ENCODE results near the gene SEC24B. TPM values are rescaled to one million over a fixed set of nuclear protein-coding genes. Genes with fewer than 3 reads are reported as not detected.
A peak's percentile ranks its signal among the peaks of the same experiment; 100 is the strongest.
"Not testable (repeated sequence)": the region's sequence is repeated elsewhere in the genome, so short reads cannot be mapped to it uniquely, and the experiment has no call there.

Gene SEC24B
- total RNA-seq, 2 donors from 2014 or later: 42.5 to 48.6 TPM

GRCh38 chr4:109554971-109555370 lies 121.4 kb downstream of the SEC24B start:
- Mint-ChIP-seq H3K4me1 (peaks cover 3% of the 10 kb centered on the region), H3K36me3 (ENCODE audit: low read depth) (peaks cover 19% of the 10 kb centered on the region), H3K27me3 (ENCODE audit: insufficient read depth) (peaks cover 11% of the 10 kb centered on the region), H3K9me3 (peaks cover 13% of the 10 kb centered on the region), H3K27ac (no peak overlapping the region), H3K4me3 (no peak overlapping the region)
- no peaks in the 10 kb centered on the region for H3K4me1 ChIP-seq (ENCODE audit: control insufficient read depth, insufficient read depth, low read length)
- peaks cover 22% of the 10 kb centered on the region for H3K27me3 ChIP-seq (ENCODE audit: control insufficient read depth, insufficient read depth, low read length, poor library complexity, severe bottlenecking)
- H3K4me3 ChIP-seq (ENCODE audit: low read length): no peak overlapping the region
- no peaks in the 10 kb centered on the region for H3K36me3 ChIP-seq (ENCODE audit: control insufficient read depth, insufficient read depth, low read length)
- no peak overlapping the region for H3K9ac ChIP-seq (ENCODE audit: extremely low read depth, low read length, poor library complexity, severe bottlenecking)
- peaks cover 7% of the 10 kb centered on the region for H3K9me3 ChIP-seq (ENCODE audit: control insufficient read depth, low read length)
- TF ChIP-seq CTCF (conservative IDR thresholded peaks at IDR 0.05): no peak
- no peak for DNase-seq
- WGBS, 2 experiments (ENCODE audit: insufficient coverage in 1 of 2, insufficient read length in 1 of 2): 86 to 87% methylated on average over 2 to 3 of the region's 3 CpGs
- H3K27ac ChIP-seq (ENCODE audit: low read depth, low read length): no peak overlapping the region

GRCh38 chr4:109557433-109557832 lies 123.8 kb downstream of the SEC24B start:
- peaks cover 7% of the 10 kb centered on the region for H3K9me3 ChIP-seq (ENCODE audit: control insufficient read depth, low read length)
- Mint-ChIP-seq H3K9me3 (peaks cover 13% of the 10 kb centered on the region), H3K36me3 (ENCODE audit: low read depth) (peaks cover 19% of the 10 kb centered on the region), H3K4me1 (peaks cover 8% of the 10 kb centered on the region), H3K27me3 (ENCODE audit: insufficient read depth) (peaks cover 30% of the 10 kb centered on the region), H3K27ac (no peak overlapping the region), H3K4me3 (no peak overlapping the region)
- H3K9ac ChIP-seq (ENCODE audit: extremely low read depth, low read length, poor library complexity, severe bottlenecking): no peak overlapping the region
- no peak for TF ChIP-seq CTCF (conservative IDR thresholded peaks at IDR 0.05)
- no peaks in the 10 kb centered on the region for H3K36me3 ChIP-seq (ENCODE audit: control insufficient read depth, insufficient read depth, low read length)
- H3K27me3 ChIP-seq (ENCODE audit: control insufficient read depth, insufficient read depth, low read length, poor library complexity, severe bottlenecking): peaks cover 46% of the 10 kb centered on the region
- no peak overlapping the region for H3K4me3 ChIP-seq (ENCODE audit: low read length)
- WGBS, 2 experiments (ENCODE audit: insufficient coverage in 1 of 2, insufficient read length in 1 of 2): 97% methylated on average over 19 to 28 of the region's 28 CpGs
- no peaks in the 10 kb centered on the region for H3K4me1 ChIP-seq (ENCODE audit: control insufficient read depth, insufficient read depth, low read length)
- no peak overlapping the region for H3K27ac ChIP-seq (ENCODE audit: low read depth, low read length)
- DNase-seq: no peak

GRCh38 chr4:109558095-109558494 lies 124.5 kb downstream of the SEC24B start:
- H3K9ac ChIP-seq (ENCODE audit: extremely low read depth, low read length, poor library complexity, severe bottlenecking): not testable (repeated sequence)

GRCh38 chr4:109559625-109559982 lies 126.0 kb downstream of the SEC24B start:
- peak overlapping the region; percentile 30 for H3K9ac ChIP-seq (ENCODE audit: extremely low read depth, low read length, poor library complexity, severe bottlenecking)
- H3K4me3 ChIP-seq (ENCODE audit: low read length): peak overlapping the region; percentile 80
- peaks cover 19% of the 10 kb centered on the region for H3K36me3 Mint-ChIP-seq (ENCODE audit: low read depth)
- H3K4me3 Mint-ChIP-seq: peak overlapping the region; percentile 62
- H3K9me3 Mint-ChIP-seq: peaks cover 13% of the 10 kb centered on the region
- peak overlapping the region; percentile 81 for H3K27ac Mint-ChIP-seq
- H3K9me3 ChIP-seq (ENCODE audit: control insufficient read depth, low read length): peaks cover 7% of the 10 kb centered on the region
- peak; percentile 86 for DNase-seq
- no peaks in the 10 kb centered on the region for H3K4me1 ChIP-seq (ENCODE audit: control insufficient read depth, insufficient read depth, low read length)
- WGBS, 2 experiments (ENCODE audit: insufficient coverage in 1 of 2, insufficient read length in 1 of 2): 3 to 10% methylated on average over 2 to 27 of the region's 27 CpGs
- no peak for TF ChIP-seq CTCF (conservative IDR thresholded peaks at IDR 0.05)
- H3K27me3 ChIP-seq (ENCODE audit: control insufficient read depth, insufficient read depth, low read length, poor library complexity, severe bottlenecking): peaks cover 68% of the 10 kb centered on the region
- H3K27me3 Mint-ChIP-seq (ENCODE audit: insufficient read depth): peaks cover 52% of the 10 kb centered on the region
- no peak overlapping the region for H3K27ac ChIP-seq (ENCODE audit: low read depth, low read length)
- H3K36me3 ChIP-seq (ENCODE audit: control insufficient read depth, insufficient read depth, low read length): no peaks in the 10 kb centered on the region
- peaks cover 8% of the 10 kb centered on the region for H3K4me1 Mint-ChIP-seq

More at GRCh38 chr4:109558095-109558494, 124.5 kb downstream of the SEC24B start:
- not testable (repeated sequence) for H3K27ac ChIP-seq (ENCODE audit: low read depth, low read length); H3K4me1 ChIP-seq (ENCODE audit: control insufficient read depth, insufficient read depth, low read length); H3K9me3 ChIP-seq (ENCODE audit: control insufficient read depth, low read length); H3K27ac Mint-ChIP-seq; H3K36me3 ChIP-seq (ENCODE audit: control insufficient read depth, insufficient read depth, low read length); H3K4me1 Mint-ChIP-seq; H3K4me3 ChIP-seq (ENCODE audit: low read length); H3K4me3 Mint-ChIP-seq
- H3K9me3 Mint-ChIP-seq: peaks cover 13% of the 10 kb centered on the region
- peaks cover 36% of the 10 kb centered on the region for H3K27me3 Mint-ChIP-seq (ENCODE audit: insufficient read depth)
- peak; percentile 49 for DNase-seq
- H3K27me3 ChIP-seq (ENCODE audit: control insufficient read depth, insufficient read depth, low read length, poor library complexity, severe bottlenecking): peaks cover 53% of the 10 kb centered on the region
- H3K36me3 Mint-ChIP-seq (ENCODE audit: low read depth): peaks cover 19% of the 10 kb centered on the region
- 94% methylated on average over 4 to 6 of the region's 6 CpGs for WGBS, 2 experiments (ENCODE audit: insufficient coverage in 1 of 2, insufficient read length in 1 of 2)

Measured in endodermal cell (in vitro differentiated cells).